HEK293 (cell line): ENCODE results near the gene SNX21.

Experiments used
- CTCF ChIA-PET: fragments of 350-600 bp; formaldehyde crosslinking; extraction: SDS; loops from one replicate; lab custom pipeline; 2021; ENCODE audit warnings: antibody characterized with exemption; lab: Yijun Ruan, JAX
- POLR2A ChIA-PET: fragments of 300-600 bp; formaldehyde crosslinking; extraction: SDS; loops from one replicate; lab custom pipeline; 2020; ENCODE audit warnings: antibody characterized with exemption, inconsistent platforms; lab: Yijun Ruan, JAX
- H3K27ac ChIP-seq: fragments of 200-500 bp; sonication (Bioruptor generic); 2 replicates; pipeline ENCODE4 v1.5.1; 2014; ENCODE audit warnings: low read depth, low read length, control low read depth, inconsistent platforms; ENCODE audit errors: extremely low read depth
- H3K36me3 ChIP-seq, 2 experiments: fragments of 200-500 bp in 1 of 2; sonication (Bioruptor generic) in 1 of 2; 1 replicate in 1 of 2; 2 replicates in 1 of 2; pipeline ENCODE4 v1.5.1; 2014 to 2017; ENCODE audit warnings: inconsistent platforms in 2 of 2, low read length in 2 of 2; ENCODE audit not compliant: control insufficient read depth in 2 of 2, insufficient read depth in 1 of 2
- H3K4me1 ChIP-seq: fragments of 200-500 bp; sonication (Bioruptor generic); 2 replicates; pipeline ENCODE4 v1.5.1; 2014; ENCODE audit warnings: mild to moderate bottlenecking, low read length, inconsistent platforms; ENCODE audit not compliant: control insufficient read depth, insufficient read depth
- H3K4me3 ChIP-seq: 2 replicates; pipeline ENCODE4 v1.5.1; 2011; ENCODE audit warnings: low read depth, mild to moderate bottlenecking, control low read depth, low read length, moderate library complexity
- H3K9me3 ChIP-seq: fragments of 200-500 bp; sonication (Bioruptor generic); 2 replicates; pipeline ENCODE4 v1.5.1; 2014; ENCODE audit warnings: low read depth, low read length, inconsistent platforms; ENCODE audit not compliant: control insufficient read depth, insufficient read depth
- KLF9 ChIP-seq: fragments of 450-650 bp; formaldehyde crosslinking; IDR thresholded peaks from 2 replicates; pipeline ENCODE4 v1.5.1; 2016; ENCODE audit warnings: missing biosample characterization, missing genetic modification characterization, low read depth
- MEIS1 ChIP-seq: sonication (generic); formaldehyde crosslinking; IDR thresholded peaks from 2 replicates; pipeline ENCODE4 v1.8.1; 2022; ENCODE audit warnings: missing genetic modification reagents, mild to moderate bottlenecking, borderline replicate concordance
- SCRT1 ChIP-seq: fragments of 450-650 bp; formaldehyde crosslinking; IDR thresholded peaks from 2 replicates; pipeline ENCODE4 v1.5.1; 2016; ENCODE audit warnings: missing biosample characterization, missing genetic modification characterization, borderline replicate concordance
- SCRT2 ChIP-seq: fragments of 450-650 bp; formaldehyde crosslinking; IDR thresholded peaks from 2 replicates; pipeline ENCODE4 v1.5.1; 2016; ENCODE audit warnings: missing biosample characterization, missing genetic modification characterization
- SP7 ChIP-seq: fragments of 450-650 bp; formaldehyde crosslinking; IDR thresholded peaks from 2 replicates; pipeline ENCODE4 v1.5.1; 2016; ENCODE audit warnings: missing biosample characterization, missing genetic modification characterization
- WT1 ChIP-seq: fragments of 450-650 bp; formaldehyde crosslinking; IDR thresholded peaks from 2 replicates; pipeline ENCODE4 v1.5.1; 2016; ENCODE audit warnings: missing biosample characterization, missing genetic modification characterization
- ZBTB17 ChIP-seq: fragments of 450-650 bp; formaldehyde crosslinking; IDR thresholded peaks from 2 replicates; pipeline ENCODE4 v1.5.1; 2016; ENCODE audit warnings: missing biosample characterization, missing genetic modification characterization
- ZNF16 ChIP-seq: fragments of 450-650 bp; formaldehyde crosslinking; IDR thresholded peaks from 2 replicates; pipeline ENCODE4 v1.5.1; 2016; ENCODE audit warnings: low read depth, missing biosample characterization, missing genetic modification characterization
- ZNF175 ChIP-seq: fragments of 450-650 bp; formaldehyde crosslinking; IDR thresholded peaks from 2 replicates; pipeline ENCODE4 v1.5.1; 2016; ENCODE audit warnings: missing biosample characterization, missing genetic modification characterization
- ZNF223 ChIP-seq: fragments of 450-650 bp; formaldehyde crosslinking; IDR thresholded peaks from 2 replicates; pipeline ENCODE4 v1.5.1; 2016; ENCODE audit warnings: missing biosample characterization, missing genetic modification characterization
- ZNF266 ChIP-seq: fragments of 450-650 bp; formaldehyde crosslinking; IDR thresholded peaks from 2 replicates; pipeline ENCODE4 v1.5.1; 2016; ENCODE audit warnings: missing biosample characterization, missing genetic modification characterization, low read depth
- ZNF292 ChIP-seq: fragments of 450-650 bp; formaldehyde crosslinking; IDR thresholded peaks from 2 replicates; pipeline ENCODE4 v1.5.1; 2016; ENCODE audit warnings: low read depth, missing biosample characterization, missing genetic modification characterization, borderline replicate concordance
- ZNF341 ChIP-seq: fragments of 450-650 bp; formaldehyde crosslinking; IDR thresholded peaks from 2 replicates; pipeline ENCODE4; 2016; ENCODE audit warnings: low read depth, missing biosample characterization, missing genetic modification characterization
- ZNF426 ChIP-seq: fragments of 450-650 bp; formaldehyde crosslinking; IDR thresholded peaks from 2 replicates; pipeline ENCODE4 v1.5.1; 2017; ENCODE audit warnings: missing biosample characterization, missing genetic modification characterization, mild to moderate bottlenecking, inconsistent platforms, moderate library complexity
- ZNF433 ChIP-seq: fragments of 450-650 bp; formaldehyde crosslinking; IDR thresholded peaks from 2 replicates; pipeline ENCODE4 v1.5.1; 2016; ENCODE audit warnings: missing biosample characterization, missing genetic modification characterization, low read depth
- ZNF473 ChIP-seq: fragments of 450-650 bp; formaldehyde crosslinking; IDR thresholded peaks from 2 replicates; pipeline ENCODE4 v1.5.1; 2017; ENCODE audit warnings: missing biosample characterization, missing genetic modification characterization
- ZNF48 ChIP-seq: fragments of 450-650 bp; formaldehyde crosslinking; IDR thresholded peaks from 2 replicates; pipeline ENCODE4 v1.5.1; 2016; ENCODE audit warnings: missing biosample characterization, missing genetic modification characterization
- ZNF544 ChIP-seq: fragments of 450-650 bp; formaldehyde crosslinking; IDR thresholded peaks from 2 replicates; pipeline ENCODE4 v1.5.0; 2017; ENCODE audit warnings: missing biosample characterization, missing genetic modification characterization
- ZNF600 ChIP-seq: fragments of 450-650 bp; formaldehyde crosslinking; IDR thresholded peaks from 2 replicates; pipeline ENCODE4 v1.5.1; 2016; ENCODE audit warnings: missing biosample characterization, missing genetic modification characterization
- ZNF624 ChIP-seq: fragments of 450-650 bp; formaldehyde crosslinking; IDR thresholded peaks from 2 replicates; pipeline ENCODE4 v1.5.1; 2017; ENCODE audit warnings: missing biosample characterization, missing genetic modification characterization
- ZNF629 ChIP-seq: fragments of 450-650 bp; formaldehyde crosslinking; IDR thresholded peaks from 2 replicates; pipeline ENCODE4 v1.5.1; 2017; ENCODE audit warnings: missing biosample characterization, missing genetic modification characterization
- ZNF660 ChIP-seq: fragments of 450-650 bp; IDR thresholded peaks from 2 replicates; pipeline ENCODE4 v1.5.1; 2018; ENCODE audit warnings: missing biosample characterization, mild to moderate bottlenecking, missing genetic modification characterization
- ZNF707 ChIP-seq: fragments of 450-650 bp; formaldehyde crosslinking; IDR thresholded peaks from 2 replicates; pipeline ENCODE4 v1.5.1; 2016; ENCODE audit warnings: missing biosample characterization, missing genetic modification characterization
- ZNF76 ChIP-seq: fragments of 450-650 bp; formaldehyde crosslinking; IDR thresholded peaks from 2 replicates; pipeline ENCODE4; 2016; ENCODE audit warnings: low read depth, missing biosample characterization, missing genetic modification characterization, borderline replicate concordance
- ZNF776 ChIP-seq: fragments of 450-650 bp; formaldehyde crosslinking; IDR thresholded peaks from 2 replicates; pipeline ENCODE4 v1.5.0; 2017; ENCODE audit warnings: missing biosample characterization, missing genetic modification characterization, borderline replicate concordance
- ZNF837 ChIP-seq: fragments of 450-650 bp; formaldehyde crosslinking; IDR thresholded peaks from 2 replicates; pipeline ENCODE4 v1.5.1; 2016; ENCODE audit warnings: missing biosample characterization, missing genetic modification characterization
- TF ChIP-seq, protein P1 (sequence below): fragments of 450-650 bp; formaldehyde crosslinking; conservative IDR thresholded peaks from 2 replicates; pipeline ENCODE4 v1.5.1; 2016; ENCODE audit warnings: low read depth, missing biosample characterization, missing genetic modification characterization
- TF ChIP-seq, protein P2 (sequence below): fragments of 450-650 bp; formaldehyde crosslinking; IDR thresholded peaks from 2 replicates; pipeline ENCODE4 v1.5.1; 2017; ENCODE audit warnings: missing biosample characterization, missing genetic modification characterization
- TF ChIP-seq, protein P3 (sequence below): fragments of 450-650 bp; formaldehyde crosslinking; IDR thresholded peaks from 2 replicates; pipeline ENCODE4 v1.5.1; 2016; ENCODE audit warnings: missing biosample characterization, missing genetic modification characterization

Gene SNX21

DNA sequence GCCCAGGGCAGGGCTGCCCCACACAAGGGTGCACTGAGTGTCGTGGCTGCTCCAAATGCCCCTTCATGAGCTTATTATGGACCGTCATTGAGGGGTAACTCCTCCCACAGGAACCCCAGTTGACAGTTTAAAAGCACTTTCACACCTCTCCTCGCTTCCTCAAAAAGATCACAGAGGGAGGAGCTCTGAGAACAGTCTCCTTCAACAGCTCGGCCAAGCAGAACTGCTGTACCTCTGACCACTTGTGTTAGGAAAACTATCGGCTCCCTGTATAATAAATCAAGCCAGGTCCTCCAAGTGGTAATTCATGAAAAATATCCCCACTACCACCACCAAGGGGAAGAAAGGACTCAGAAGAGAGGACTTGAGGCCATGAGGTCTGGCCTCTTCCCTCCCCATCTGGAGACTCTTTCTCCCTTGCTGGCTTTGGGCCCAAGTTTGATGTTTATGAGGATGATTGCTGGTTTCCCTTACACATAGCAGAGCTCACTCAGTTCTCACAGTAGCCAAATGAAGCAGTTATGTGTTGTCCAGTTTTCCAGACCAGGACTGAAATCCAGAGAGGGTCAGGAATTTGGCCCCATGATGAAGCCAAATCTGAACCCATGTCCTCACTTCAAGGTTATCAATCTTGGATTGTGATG is 8.7 kb downstream of the SNX21 start:
- ChIA-PET POLR2A (interaction anchor here (0.9 to 1.3 kb wide), 3 partner anchors 12 to 92 kb away, joined by 3 to 4 read pairs (median 3); partner anchors contain the start of gene PCIF1), CTCF (interaction anchor here (0.8 kb wide), 1 partner anchor 43 kb away, joined by 4 read pairs; no protein-coding TSS in a partner anchor)
- Histone ChIP-seq H3K36me3 (peaks cover 5 to 71% of the 10 kb centered on the region in 2 experiments; a peak in 2 of 3 replicates), H3K9me3 (no peaks in the 10 kb centered on the region), H3K27ac (no peak overlapping the region), H3K4me3 (no peak overlapping the region), H3K4me1 (no peaks in the 10 kb centered on the region)
- TF ChIP-seq ZBTB17 (tag by site-specific recombination) (0 out of 2 replicates have a peak, but pooled peaks have one; percentile 27), ZNF48 (tag by site-specific recombination) (no peak), ZNF776 (no peak), SP7 (tag by site-specific recombination) (peak; percentile 47; the same call in 1 of the 2 replicates), MEIS1 (CRISPR knock-in tag) (no peak), ZNF76 (tag by site-specific recombination) (no peak), ZNF292 (tag by site-specific recombination) (no peak), ZNF629 (tag by site-specific recombination) (no peak), ZNF837 (tag by site-specific recombination) (no peak), ZNF16 (tag by site-specific recombination) (no peak), KLF9 (tag by site-specific recombination) (no peak), ZNF473 (tag by site-specific recombination) (no peak), WT1 (tag by site-specific recombination) (no peak), ZNF426 (no peak), ZNF341 (tag by site-specific recombination) (peak; percentile 64), ZNF544 (tag by site-specific recombination) (no peak), ZNF660 (no peak), ZNF175 (no peak)
- TF ChIP-seq, protein P1, sequence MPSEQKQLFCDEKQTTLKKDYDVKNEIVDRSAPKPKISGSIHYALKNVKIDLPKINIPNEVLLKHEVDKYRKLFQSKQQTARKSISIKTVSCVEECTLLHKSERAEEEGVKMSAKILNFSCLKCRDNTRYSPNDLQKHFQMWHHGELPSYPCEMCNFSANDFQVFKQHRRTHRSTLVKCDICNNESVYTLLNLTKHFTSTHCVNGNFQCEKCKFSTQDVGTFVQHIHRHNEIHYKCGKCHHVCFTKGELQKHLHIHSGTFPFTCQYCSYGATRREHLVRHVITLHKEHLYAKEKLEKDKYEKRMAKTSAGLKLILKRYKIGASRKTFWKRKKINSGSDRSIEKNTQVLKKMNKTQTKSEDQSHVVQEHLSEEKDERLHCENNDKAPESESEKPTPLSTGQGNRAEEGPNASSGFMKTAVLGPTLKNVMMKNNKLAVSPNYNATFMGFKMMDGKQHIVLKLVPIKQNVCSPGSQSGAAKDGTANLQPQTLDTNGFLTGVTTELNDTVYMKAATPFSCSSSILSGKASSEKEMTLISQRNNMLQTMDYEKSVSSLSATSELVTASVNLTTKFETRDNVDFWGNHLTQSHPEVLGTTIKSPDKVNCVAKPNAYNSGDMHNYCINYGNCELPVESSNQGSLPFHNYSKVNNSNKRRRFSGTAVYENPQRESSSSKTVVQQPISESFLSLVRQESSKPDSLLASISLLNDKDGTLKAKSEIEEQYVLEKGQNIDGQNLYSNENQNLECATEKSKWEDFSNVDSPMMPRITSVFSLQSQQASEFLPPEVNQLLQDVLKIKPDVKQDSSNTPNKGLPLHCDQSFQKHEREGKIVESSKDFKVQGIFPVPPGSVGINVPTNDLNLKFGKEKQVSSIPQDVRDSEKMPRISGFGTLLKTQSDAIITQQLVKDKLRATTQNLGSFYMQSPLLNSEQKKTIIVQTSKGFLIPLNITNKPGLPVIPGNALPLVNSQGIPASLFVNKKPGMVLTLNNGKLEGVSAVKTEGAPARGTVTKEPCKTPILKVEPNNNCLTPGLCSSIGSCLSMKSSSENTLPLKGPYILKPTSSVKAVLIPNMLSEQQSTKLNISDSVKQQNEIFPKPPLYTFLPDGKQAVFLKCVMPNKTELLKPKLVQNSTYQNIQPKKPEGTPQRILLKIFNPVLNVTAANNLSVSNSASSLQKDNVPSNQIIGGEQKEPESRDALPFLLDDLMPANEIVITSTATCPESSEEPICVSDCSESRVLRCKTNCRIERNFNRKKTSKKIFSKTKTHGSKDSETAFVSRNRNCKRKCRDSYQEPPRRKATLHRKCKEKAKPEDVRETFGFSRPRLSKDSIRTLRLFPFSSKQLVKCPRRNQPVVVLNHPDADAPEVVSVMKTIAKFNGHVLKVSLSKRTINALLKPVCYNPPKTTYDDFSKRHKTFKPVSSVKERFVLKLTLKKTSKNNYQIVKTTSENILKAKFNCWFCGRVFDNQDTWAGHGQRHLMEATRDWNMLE (tag by site-specific recombination) = no peak

DNA sequence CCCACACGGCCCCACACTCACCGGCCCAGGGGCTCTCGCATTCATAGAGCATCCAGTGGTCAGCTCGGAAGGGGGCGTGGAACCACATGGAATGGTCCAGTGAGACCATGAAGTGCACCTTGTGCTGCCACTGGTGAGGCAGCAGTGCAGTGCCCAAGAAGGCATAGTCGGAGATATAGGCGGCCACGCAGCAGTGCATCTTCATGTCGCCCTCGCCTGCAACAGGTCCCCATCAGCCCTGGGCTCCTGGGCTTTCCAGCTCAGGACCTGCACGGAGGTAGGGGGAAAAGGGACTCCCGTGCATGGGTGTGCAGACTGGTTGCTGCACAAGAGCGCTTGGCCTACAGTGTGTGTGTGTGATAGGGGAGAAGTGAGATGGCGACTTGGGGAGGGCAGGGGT is 9.9 kb downstream of the SNX21 start:
- Histone ChIP-seq H3K36me3 (peaks cover 5 to 78% of the 10 kb centered on the region in 2 experiments; a peak in 2 of 3 replicates), H3K27ac (no peak overlapping the region), H3K4me1 (no peaks in the 10 kb centered on the region), H3K4me3 (no peak overlapping the region), H3K9me3 (no peaks in the 10 kb centered on the region)
- POLR2A ChIA-PET = no interaction called here
- CTCF ChIA-PET = no interaction called here
- TF ChIP-seq SCRT1 (tag by site-specific recombination) (peak; percentile 61; the same call in 1 of the 2 replicates), ZNF266 (tag by site-specific recombination) (no peak), ZNF837 (tag by site-specific recombination) (no peak), ZNF600 (tag by site-specific recombination) (0 out of 2 replicates have a peak, but pooled peaks have one; percentile 17), ZNF707 (tag by site-specific recombination) (no peak), ZNF433 (tag by site-specific recombination) (no peak), ZNF223 (no peak), ZNF624 (tag by site-specific recombination) (no peak), SCRT2 (tag by site-specific recombination) (peak; percentile 82)
- TF ChIP-seq, protein P2, sequence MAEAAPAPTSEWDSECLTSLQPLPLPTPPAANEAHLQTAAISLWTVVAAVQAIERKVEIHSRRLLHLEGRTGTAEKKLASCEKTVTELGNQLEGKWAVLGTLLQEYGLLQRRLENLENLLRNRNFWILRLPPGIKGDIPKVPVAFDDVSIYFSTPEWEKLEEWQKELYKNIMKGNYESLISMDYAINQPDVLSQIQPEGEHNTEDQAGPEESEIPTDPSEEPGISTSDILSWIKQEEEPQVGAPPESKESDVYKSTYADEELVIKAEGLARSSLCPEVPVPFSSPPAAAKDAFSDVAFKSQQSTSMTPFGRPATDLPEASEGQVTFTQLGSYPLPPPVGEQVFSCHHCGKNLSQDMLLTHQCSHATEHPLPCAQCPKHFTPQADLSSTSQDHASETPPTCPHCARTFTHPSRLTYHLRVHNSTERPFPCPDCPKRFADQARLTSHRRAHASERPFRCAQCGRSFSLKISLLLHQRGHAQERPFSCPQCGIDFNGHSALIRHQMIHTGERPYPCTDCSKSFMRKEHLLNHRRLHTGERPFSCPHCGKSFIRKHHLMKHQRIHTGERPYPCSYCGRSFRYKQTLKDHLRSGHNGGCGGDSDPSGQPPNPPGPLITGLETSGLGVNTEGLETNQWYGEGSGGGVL (tag by site-specific recombination) = no peak
- TF ChIP-seq, protein P3, sequence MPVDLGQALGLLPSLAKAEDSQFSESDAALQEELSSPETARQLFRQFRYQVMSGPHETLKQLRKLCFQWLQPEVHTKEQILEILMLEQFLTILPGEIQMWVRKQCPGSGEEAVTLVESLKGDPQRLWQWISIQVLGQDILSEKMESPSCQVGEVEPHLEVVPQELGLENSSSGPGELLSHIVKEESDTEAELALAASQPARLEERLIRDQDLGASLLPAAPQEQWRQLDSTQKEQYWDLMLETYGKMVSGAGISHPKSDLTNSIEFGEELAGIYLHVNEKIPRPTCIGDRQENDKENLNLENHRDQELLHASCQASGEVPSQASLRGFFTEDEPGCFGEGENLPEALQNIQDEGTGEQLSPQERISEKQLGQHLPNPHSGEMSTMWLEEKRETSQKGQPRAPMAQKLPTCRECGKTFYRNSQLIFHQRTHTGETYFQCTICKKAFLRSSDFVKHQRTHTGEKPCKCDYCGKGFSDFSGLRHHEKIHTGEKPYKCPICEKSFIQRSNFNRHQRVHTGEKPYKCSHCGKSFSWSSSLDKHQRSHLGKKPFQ = no peak
